Endothelial cell (in vitro differentiated cells): ENCODE results near the gene TMEM52. TPM values are rescaled to one million over a fixed set of nuclear protein-coding genes. Genes with fewer than 3 reads are reported as not detected.
A peak's percentile ranks its signal among the peaks of the same experiment; 100 is the strongest.

ENCODE experiments used
- DNase-seq: peaks from one replicate; pipeline ENCODE4 v3.0.0; 2021; ENCODE audit warnings: low spot score
- H3K27ac Mint-ChIP-seq: one replicate; pipeline ENCODE4 v1.8.0; 2021; ENCODE audit warnings: mixed read lengths, inconsistent platforms; ENCODE audit not compliant: unreplicated experiment
- H3K27me3 Mint-ChIP-seq: one replicate; pipeline ENCODE4 v1.8.0; 2021; ENCODE audit warnings: mild to moderate bottlenecking, moderate library complexity, mixed read lengths, inconsistent platforms; ENCODE audit not compliant: unreplicated experiment
- H3K36me3 Mint-ChIP-seq: one replicate; pipeline ENCODE4 v1.8.0; 2021; ENCODE audit warnings: mild to moderate bottlenecking, low read depth, mixed read lengths, inconsistent platforms; ENCODE audit not compliant: unreplicated experiment
- H3K4me1 Mint-ChIP-seq: one replicate; pipeline ENCODE4 v1.8.0; 2021; ENCODE audit warnings: mild to moderate bottlenecking, mixed read lengths, inconsistent platforms; ENCODE audit not compliant: unreplicated experiment
- H3K4me3 Mint-ChIP-seq: one replicate; pipeline ENCODE4 v1.8.0; 2021; ENCODE audit warnings: mild to moderate bottlenecking, mixed read lengths, inconsistent platforms; ENCODE audit not compliant: unreplicated experiment
- H3K9me3 Mint-ChIP-seq: one replicate; pipeline ENCODE4 v1.8.0; 2021; ENCODE audit warnings: mixed read lengths, inconsistent platforms; ENCODE audit not compliant: unreplicated experiment
- CTCF ChIP-seq: fragments of 200-600 bp; sonication (generic); IDR thresholded peaks from one replicate; pipeline ENCODE4 v1.5.0; 2021; ENCODE audit warnings: antibody characterized with exemption; ENCODE audit not compliant: unreplicated experiment
- total RNA-seq: library from RNA; stranded (reverse); fragmentation: NEBNext Ultra II Directional; extraction: Animal tissue kit (Norgen Biotek cat#: 25700); gene quantifications from one replicate; pipeline ENCODE4 v1.2.1, GENCODE V29; 2021; ENCODE audit not compliant: unreplicated experiment

Gene TMEM52
- total RNA-seq, 1 donor from 2014 or later = 0.92 TPM

DNA sequence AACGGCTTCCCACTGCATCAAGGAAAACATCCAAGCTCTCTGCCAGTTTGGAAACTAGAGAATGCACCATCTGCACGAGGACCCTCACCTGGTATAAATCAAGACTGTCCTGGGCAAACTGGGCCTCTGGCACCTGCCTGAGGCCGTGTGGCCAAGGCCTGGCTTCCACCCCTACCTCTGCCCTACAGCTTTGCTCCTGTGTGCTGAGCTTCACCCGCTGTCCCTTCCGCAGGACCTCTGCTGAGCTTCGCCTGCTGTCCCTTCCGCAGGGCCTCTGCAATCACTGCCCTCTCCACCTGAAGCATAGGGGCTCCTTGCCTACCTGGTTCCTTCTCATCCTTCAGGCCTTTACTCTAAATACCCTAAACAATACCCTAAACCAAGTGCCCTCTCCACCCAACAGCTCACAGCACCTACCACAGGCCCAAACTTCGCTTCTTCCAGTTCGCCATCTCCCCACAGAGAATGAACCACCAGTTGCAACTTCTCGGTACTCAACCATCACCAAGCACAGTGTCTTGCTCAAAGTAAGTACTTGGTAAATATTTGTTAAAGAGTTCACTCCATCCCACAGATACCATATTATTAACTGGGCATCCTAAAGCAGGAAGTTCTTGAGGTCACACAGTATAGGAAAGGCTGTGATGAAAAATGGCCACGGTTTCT lies 46.6 kb downstream of the TMEM52 start:
- no peak for DNase-seq
- Mint-ChIP-seq H3K27me3 (peaks cover 8% of the 10 kb centered on the region), H3K4me3 (peak overlapping the region; percentile 12), H3K27ac (peak overlapping the region; percentile 6), H3K9me3 (no peaks in the 10 kb centered on the region), H3K36me3 (peaks cover 34% of the 10 kb centered on the region), H3K4me1 (peaks cover 39% of the 10 kb centered on the region)
- no peak for TF ChIP-seq CTCF

- H3K4me1 Mint-ChIP-seq = peaks cover 34% of the 10 kb centered on the region
- no peak for TF ChIP-seq CTCF
- H3K4me3 Mint-ChIP-seq = no peak overlapping the region
- no peaks in the 10 kb centered on the region for H3K9me3 Mint-ChIP-seq
- DNase-seq = no peak
- H3K27ac Mint-ChIP-seq = peak overlapping the region; percentile 86
- H3K36me3 Mint-ChIP-seq = peaks cover 18% of the 10 kb centered on the region
- peaks cover 8% of the 10 kb centered on the region for H3K27me3 Mint-ChIP-seq
Observed at GRCh38 chr1:1869469-1869868, 49.6 kb downstream of the TMEM52 start.

Other genes with a start within 250 kb of the TMEM52 start
- gene SLC35E2B, start 226.5 kb downstream of the TMEM52 start, total RNA-seq = 140 TPM
- gene CDK11A, start 194.9 kb downstream of the TMEM52 start, total RNA-seq = 109 TPM
- 85.4 TPM for gene NADK, start 140.8 kb downstream of the TMEM52 start, total RNA-seq
- 427 TPM for gene GNB1, start 28.2 kb downstream of the TMEM52 start, total RNA-seq
- gene CALML6, start 4.0 kb downstream of the TMEM52 start, total RNA-seq = 0.64 TPM
- gene CFAP74, start 84.5 kb upstream of the TMEM52 start, total RNA-seq = not detected
- gene GABRD, start 100.1 kb upstream of the TMEM52 start, total RNA-seq = 0.64 TPM
- 23.1 TPM for gene PRKCZ, start 131.1 kb upstream of the TMEM52 start, total RNA-seq